H1 (cell line): ENCODE results near the gene COMP. TPM values are rescaled to one million over a fixed set of nuclear protein-coding genes. Genes with fewer than 3 reads are reported as not detected.

Source experiments
- CEBPB ChIP-seq: IDR thresholded peaks from 2 replicates; pipeline ENCODE4 v1.6.1; 2012; ENCODE audit warnings: low read depth, low read length
- CHD2 ChIP-seq: IDR thresholded peaks from 2 replicates; pipeline ENCODE4 v1.6.1; 2012; ENCODE audit warnings: low read length, improper control_type of control experiment
- NRF1 ChIP-seq: IDR thresholded peaks from 2 replicates; pipeline ENCODE4 v1.6.1; 2011; ENCODE audit warnings: mild to moderate bottlenecking, low read depth, low read length, improper control_type of control experiment
- RBBP5 ChIP-seq: IDR thresholded peaks from 2 replicates; pipeline ENCODE4 v1.7.1; 2012; ENCODE audit warnings: low read depth, mild to moderate bottlenecking, inconsistent platforms, low read length, moderate library complexity, borderline replicate concordance
- SP4 ChIP-seq: IDR thresholded peaks from 2 replicates; pipeline ENCODE4 v1.6.1; 2012; ENCODE audit warnings: low read length, inconsistent platforms
- SRF ChIP-seq: IDR thresholded peaks from 2 replicates; pipeline ENCODE4 v1.6.1; 2011; ENCODE audit warnings: mild to moderate bottlenecking, low read depth, low read length, moderate library complexity
- TCF12 ChIP-seq: IDR thresholded peaks from 2 replicates; pipeline ENCODE4 v1.6.1; 2011; ENCODE audit warnings: low read depth, mild to moderate bottlenecking, low read length
- polyA plus RNA-seq, 7 experiments: library from polyadenylated mRNA; depleted of rRNA in 3 of 7; stranded (reverse) in 5 of 7; unstranded in 2 of 7; fragments of >200 nt in 5 of 7; fragments of 200-250 nt in 2 of 7; gene quantifications; 1 replicate in 5 of 7; 2 replicates in 1 of 7; 4 replicates in 1 of 7; pipeline versions ENCODE4 v1.2.1 to v1.2.3, GENCODE V29; 2011 to 2013; ENCODE audit warnings: missing spikeins in 2 of 7, mixed read lengths in 2 of 7
- total RNA-seq: library from RNA; stranded (reverse); fragmentation: NEBNext Ultra II Directional; extraction: Animal tissue kit (Norgen Biotek cat#: 25700); gene quantifications from 2 replicates; pipeline ENCODE4 v1.2.1, GENCODE V29; 2021

COMP gene
- total and polyA plus RNA-seq, 2 of the 8 experiments (the other 6 are each of a cell fraction or from before 2014, with no cell fraction given), result 0.17 TPM

GRCh38 chr19:18756896-18757295 is 34.2 kb downstream of the COMP start (continued):
- TF ChIP-seq TCF12 (no peak), CHD2 (no peak), CEBPB (no peak), SRF (no peak), RBBP5 (no peak), NRF1 (no peak), SP4 (no peak)
- TF ChIP-seq, all 59 proteins: peak for 0
